HG03565 (cell line): Measurements from ENCODE around the gene OTOL1.

Experiments
- ATAC-seq: cut with Tn5 transposase; IDR thresholded peaks from one replicate; pipeline ENCODE4 v1.9.1; 2021; ENCODE audit warnings: mild to moderate bottlenecking, moderate library complexity; ENCODE audit not compliant: unreplicated experiment

Gene OTOL1

DNA sequence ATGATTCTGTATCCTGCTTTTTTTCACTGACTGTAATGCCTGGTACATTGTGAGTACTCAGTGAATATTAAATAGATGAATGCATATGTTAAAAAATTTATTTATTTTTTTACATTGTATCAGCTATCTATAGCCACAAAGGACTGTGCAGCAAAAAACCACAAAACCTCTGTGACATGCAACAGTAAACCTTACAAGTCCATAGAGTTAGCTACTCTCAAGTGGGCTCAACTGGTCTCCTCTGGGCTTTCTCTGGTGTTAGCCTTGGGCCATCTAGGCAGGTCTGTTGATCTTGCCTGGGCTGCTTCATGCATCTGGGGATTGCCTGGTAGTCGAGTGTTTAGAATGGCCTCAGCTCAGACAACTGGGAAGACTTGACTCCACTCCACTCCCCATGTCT lies 35.3 kb downstream of the OTOL1 start:
- ATAC-seq: no peak

DNA sequence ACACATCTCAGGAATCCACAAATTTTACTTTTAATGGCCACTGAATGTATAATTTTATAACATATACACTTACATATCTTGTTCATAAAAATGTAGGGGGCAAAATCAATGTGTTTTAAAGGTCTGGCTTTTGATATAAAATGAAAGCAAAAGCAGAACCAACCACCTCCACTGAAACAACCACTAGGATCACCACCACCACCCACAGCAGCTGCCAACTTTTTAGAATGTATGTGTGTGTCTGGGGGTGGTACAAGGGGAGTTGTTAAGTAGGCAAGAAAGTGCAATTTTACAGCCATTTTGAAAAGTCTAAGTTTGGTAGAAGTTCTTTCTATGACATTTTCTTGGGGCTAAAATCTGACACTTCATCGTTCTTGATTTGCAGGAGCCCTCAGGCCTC lies 44.0 kb downstream of the OTOL1 start:
- peak; percentile 51 for ATAC-seq

DNA sequence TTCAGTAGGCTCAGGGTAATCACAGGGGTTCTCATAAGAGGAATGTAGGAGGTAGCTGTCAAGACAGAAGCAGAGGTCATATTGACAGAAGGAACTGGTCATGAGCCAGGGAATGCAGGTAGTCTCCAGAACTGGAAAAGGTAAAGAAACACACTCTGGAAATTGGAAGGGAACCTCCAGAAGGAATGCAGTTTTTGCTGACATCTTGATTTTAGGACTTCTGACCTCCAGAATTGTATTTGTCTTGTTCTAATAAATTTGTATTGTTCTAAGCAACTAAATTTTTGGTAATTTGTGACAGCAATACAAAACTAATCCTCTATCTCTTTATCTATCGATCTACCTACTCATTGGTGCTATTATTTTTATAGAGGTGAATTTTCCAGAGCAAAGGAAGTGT lies 49.2 kb downstream of the OTOL1 start:
- ATAC-seq: no peak

DNA sequence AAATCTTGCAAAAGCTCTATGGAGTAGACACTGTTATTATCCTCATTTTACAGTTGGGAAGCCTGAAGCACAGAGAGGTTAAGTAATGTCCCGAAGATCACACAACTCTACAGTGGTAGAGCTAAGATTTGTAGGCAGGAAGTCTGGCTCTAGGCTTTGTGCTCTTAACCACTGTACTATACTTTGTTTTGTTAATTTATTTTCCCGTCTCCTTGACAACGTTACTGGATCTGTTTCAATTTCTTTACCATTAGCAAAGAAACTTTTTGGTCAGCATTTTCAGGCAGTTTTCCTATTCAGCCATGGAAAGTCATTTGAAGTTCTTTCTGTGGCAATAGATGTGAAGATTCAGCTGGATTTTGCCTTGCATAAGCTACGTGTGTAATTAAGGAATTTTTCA lies 51.7 kb downstream of the OTOL1 start:
- ATAC-seq: no peak

DNA sequence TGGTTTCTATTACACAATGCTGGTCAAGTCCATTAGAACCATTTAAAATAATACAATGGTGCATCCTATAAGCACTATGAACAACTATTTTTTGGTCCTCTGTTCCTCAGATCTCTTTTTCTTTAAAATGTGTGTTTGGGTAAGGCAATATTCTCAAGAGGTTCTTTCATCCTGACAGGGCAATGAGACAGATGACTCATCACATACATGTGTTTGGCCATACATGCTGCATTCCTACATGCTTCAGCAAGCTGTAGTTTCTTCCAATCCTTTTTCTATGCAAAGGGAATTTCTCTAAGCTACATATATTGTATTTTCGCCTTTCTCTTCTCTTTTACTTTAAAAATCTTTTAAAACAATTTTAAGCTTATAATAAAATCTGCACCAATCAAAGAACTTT lies 52.7 kb downstream of the OTOL1 start:
- ATAC-seq: peak; percentile 53

DNA sequence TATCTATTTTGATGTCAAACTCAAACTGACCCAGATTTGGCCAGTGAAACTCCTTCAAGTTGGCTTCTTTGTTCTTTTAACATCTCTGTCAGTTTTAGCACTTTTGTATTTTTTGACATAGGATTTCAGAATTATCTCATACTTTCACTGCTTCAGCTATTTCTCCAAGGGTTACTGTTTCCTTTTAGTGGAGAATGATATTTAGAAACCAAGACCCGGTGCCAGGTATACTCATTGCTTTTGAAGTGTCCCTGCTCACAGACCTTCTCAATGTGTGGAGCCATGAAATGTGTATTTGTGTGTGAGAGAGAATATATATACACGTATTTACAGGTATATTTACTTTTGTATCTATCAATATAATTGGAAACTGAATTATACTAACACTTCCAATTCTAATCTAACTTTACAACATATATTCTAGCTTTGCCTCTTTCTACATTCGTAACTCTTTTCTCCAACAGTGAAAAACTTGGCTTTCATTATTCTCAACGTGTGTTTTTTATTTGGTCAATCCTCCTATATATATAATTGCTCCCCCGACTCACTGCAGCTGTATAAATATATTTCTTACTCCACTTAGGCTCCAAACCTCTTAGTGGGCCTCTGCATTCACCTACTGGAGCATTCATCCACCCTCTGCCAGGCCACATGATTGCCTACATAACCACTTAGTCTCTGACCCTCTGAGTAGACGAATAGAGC lies 54.0 kb downstream of the OTOL1 start:
- ATAC-seq: no peak

DNA sequence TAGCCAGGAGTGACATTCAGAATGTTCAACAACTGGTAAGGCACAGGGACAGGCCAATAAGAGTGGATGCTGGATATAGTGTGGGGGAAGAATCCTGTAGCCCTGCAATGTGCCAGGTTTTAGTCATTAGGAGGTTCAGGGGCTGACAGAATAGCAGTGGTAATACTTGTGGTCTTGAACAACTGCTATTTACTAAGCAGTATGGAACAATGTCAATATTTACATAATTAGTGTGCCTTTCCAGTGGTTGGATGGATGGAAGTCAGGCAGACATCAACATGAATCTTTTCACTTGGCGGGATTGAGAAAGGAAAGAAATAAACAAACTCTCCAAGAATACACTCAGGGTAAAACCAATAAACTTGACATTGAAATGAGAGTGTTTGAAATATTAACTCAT lies 55.1 kb downstream of the OTOL1 start:
- no peak for ATAC-seq

DNA sequence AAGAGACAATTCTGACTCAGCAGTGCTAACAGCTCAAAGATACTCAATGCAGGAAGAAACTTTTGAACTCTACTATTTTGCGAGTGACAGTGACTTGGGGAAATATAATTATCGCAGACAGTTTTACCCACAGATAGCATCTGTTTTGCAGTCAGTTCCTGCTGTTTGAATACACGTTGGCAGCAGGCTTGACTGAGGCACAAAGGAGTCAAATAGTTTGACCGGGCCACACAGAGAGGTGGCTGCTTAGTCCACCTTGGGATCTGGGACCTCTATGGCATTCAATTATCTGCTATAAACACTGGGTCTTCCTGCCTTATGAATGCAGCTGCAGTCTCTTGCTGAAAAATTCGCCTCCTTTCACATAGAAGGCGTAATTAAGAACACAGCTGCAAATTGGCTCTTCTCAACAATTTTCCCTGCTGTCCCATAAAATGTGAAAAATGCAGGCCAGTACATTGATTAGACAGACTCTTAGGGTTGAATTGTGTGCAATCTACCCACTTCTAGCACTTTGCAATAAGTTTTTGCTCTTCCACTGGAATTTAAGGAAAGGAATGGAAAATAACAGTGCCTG lies 56.5 kb downstream of the OTOL1 start:
- no peak for ATAC-seq
